Brain microvascular endothelial cell (primary cell): ENCODE data around the gene BBS2.

Experiments used
- DNase-seq: peaks from one replicate; pipeline ENCODE4 v3.0.0-alpha.2; 2020
- H3K27ac ChIP-seq: fragments of 250-450 bp; sonication (Bioruptor Pico); 2 replicates; pipeline ENCODE4 v1.5.1; 2020; ENCODE audit warnings: mild to moderate bottlenecking, moderate library complexity
- H3K27me3 ChIP-seq: fragments of 250-450 bp; sonication (Bioruptor Pico); replicated peaks from 2 replicates; pipeline ENCODE4 v1.5.1; 2020; ENCODE audit warnings: mild to moderate bottlenecking
- H3K36me3 ChIP-seq: fragments of 250-450 bp; sonication (Bioruptor Pico); replicated peaks from 2 replicates; pipeline ENCODE4 v1.5.1; 2020; ENCODE audit warnings: mild to moderate bottlenecking
- H3K4me3 ChIP-seq: 2 replicates; pipeline ENCODE4 v1.5.1; 2011; ENCODE audit warnings: low read depth, mild to moderate bottlenecking, control low read depth, low read length, moderate library complexity
- CTCF ChIP-seq: IDR thresholded peaks from 2 replicates; pipeline ENCODE4 v1.5.1; 2011; ENCODE audit warnings: low read depth, mild to moderate bottlenecking, moderate library complexity, low read length, control low read depth, inconsistent platforms; ENCODE audit errors: missing control alignments
- in situ Hi-C: cut with HindIII; loops from 2 replicates; pipeline ENCODE4 v1.10.0; 2017; ENCODE audit warnings: low sequenced_read_pairs, low pct_ligation_motif_present

BBS2 gene

GRCh38 chr16:56519459-56520250, at the start of gene BBS2:
Gene BBS2, minus strand, starts transcription at chr16:56520024. Its CDS starts 162 bp downstream, at chr16:56519862.
- no peaks in the 10 kb centered on the region for H3K27me3 ChIP-seq
- TF ChIP-seq CTCF, result no peak
- peak within 1 kb of the TSS; percentile 39 for H3K27ac ChIP-seq
- in situ Hi-C loops, result no loop called here
- peak; percentile 84 for DNase-seq
- H3K36me3 ChIP-seq, result no peaks in the 10 kb centered on the region
- H3K4me3 ChIP-seq, result peak within 1 kb of the TSS; percentile 94

DNA sequence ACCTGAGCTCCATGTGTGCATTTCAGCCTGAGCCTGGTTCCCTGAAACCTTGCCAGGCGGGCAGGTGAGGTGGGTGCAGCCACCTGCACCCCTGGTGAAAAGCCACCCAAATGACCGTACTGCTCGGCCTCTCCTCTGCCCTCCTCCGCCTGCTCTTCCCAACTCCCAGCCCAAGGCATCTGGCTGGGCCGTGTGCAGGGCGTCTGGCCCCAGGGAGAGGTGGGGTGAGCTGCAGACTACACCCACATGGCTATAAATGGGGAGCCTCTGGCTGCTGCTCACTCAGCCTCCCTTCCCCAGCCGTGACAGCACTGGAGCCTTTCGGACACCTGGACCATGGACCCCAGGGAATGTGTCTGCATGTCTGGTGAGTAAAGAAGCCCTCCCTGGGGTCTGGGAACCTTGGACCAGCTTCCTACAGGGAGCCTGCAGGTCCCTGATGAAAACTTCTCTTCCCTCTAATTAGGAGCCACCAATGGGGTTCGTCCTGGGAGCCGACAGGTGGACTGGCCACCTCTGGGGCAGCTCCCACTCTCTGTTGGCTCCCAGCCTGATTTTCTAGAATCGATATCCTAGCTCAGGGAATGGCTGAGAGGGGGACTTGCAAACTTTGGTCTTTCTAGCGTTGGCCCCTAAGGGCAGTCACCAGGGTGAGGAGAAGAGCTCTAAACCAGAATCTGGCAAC, 45.1 kb upstream of the BBS2 start, which contains the start of gene MT4:
Gene MT4 (plus strand): TSS at position 281 of the 685 bp plus-strand sequence. CDS start 56 bp downstream, at position 337.
- H3K27me3 ChIP-seq, result peaks cover 5% of the 10 kb centered on the region
- TF ChIP-seq CTCF, result no peak
- no peak within 1 kb of the TSS for H3K27ac ChIP-seq
- in situ Hi-C loops, result no loop called here
- DNase-seq, result no peak
- H3K36me3 ChIP-seq, result no peaks in the 10 kb centered on the region
- H3K4me3 ChIP-seq, result no peak within 1 kb of the TSS

- no peak for DNase-seq
- TF ChIP-seq CTCF, result no peak
- H3K4me3 ChIP-seq, result no peak overlapping the region
- no peak overlapping the region for H3K27ac ChIP-seq
- H3K36me3 ChIP-seq, result no peaks in the 10 kb centered on the region
- H3K27me3 ChIP-seq, result no peaks in the 10 kb centered on the region
- in situ Hi-C loops, result no loop called here
These were observed 41.3 kb upstream of the BBS2 start for GRCh38 chr16:56561126-56561525.

GRCh38 chr16:56560447-56560846, 40.6 kb upstream of the BBS2 start:
- H3K27ac ChIP-seq, result no peak overlapping the region
- no peak overlapping the region for H3K4me3 ChIP-seq
- TF ChIP-seq CTCF, result no peak
- no peak for DNase-seq
- in situ Hi-C loops, result no loop called here
- H3K36me3 ChIP-seq, result no peaks in the 10 kb centered on the region
- H3K27me3 ChIP-seq, result no peaks in the 10 kb centered on the region

GRCh38 chr16:56559109-56559508, 39.3 kb upstream of the BBS2 start:
- no peak for TF ChIP-seq CTCF
- peaks cover 3% of the 10 kb centered on the region for H3K27me3 ChIP-seq
- H3K27ac ChIP-seq, result no peak overlapping the region
- H3K36me3 ChIP-seq, result no peaks in the 10 kb centered on the region
- no peak overlapping the region for H3K4me3 ChIP-seq
- no peak for DNase-seq
- in situ Hi-C loops, result no loop called here
